HG03108 (cell line): Measurements from ENCODE around the gene STON2.
"Not testable (repeated sequence)": the region's sequence is repeated elsewhere in the genome, so short reads cannot be mapped to it uniquely, and the experiment has no call there.

Source experiments
- ATAC-seq: cut with Tn5 transposase; IDR thresholded peaks from one replicate; pipeline ENCODE4 v1.9.1; 2021; ENCODE audit warnings: moderate library complexity; ENCODE audit not compliant: unreplicated experiment

The STON2 gene

GRCh38 chr14:81400202-81400678 is at the start of gene STON2:
TSS of gene STON2 (minus strand) at chr14:81400324. CDS start at chr14:81398382, 1,942 bp downstream.
- ATAC-seq = no peak

- no peak for ATAC-seq
These were observed 49.5 kb upstream of the STON2 start for GRCh38 chr14:81449576-81449975.

- no peak for ATAC-seq
These were observed 49.0 kb upstream of the STON2 start for GRCh38 chr14:81449114-81449513.

DNA sequence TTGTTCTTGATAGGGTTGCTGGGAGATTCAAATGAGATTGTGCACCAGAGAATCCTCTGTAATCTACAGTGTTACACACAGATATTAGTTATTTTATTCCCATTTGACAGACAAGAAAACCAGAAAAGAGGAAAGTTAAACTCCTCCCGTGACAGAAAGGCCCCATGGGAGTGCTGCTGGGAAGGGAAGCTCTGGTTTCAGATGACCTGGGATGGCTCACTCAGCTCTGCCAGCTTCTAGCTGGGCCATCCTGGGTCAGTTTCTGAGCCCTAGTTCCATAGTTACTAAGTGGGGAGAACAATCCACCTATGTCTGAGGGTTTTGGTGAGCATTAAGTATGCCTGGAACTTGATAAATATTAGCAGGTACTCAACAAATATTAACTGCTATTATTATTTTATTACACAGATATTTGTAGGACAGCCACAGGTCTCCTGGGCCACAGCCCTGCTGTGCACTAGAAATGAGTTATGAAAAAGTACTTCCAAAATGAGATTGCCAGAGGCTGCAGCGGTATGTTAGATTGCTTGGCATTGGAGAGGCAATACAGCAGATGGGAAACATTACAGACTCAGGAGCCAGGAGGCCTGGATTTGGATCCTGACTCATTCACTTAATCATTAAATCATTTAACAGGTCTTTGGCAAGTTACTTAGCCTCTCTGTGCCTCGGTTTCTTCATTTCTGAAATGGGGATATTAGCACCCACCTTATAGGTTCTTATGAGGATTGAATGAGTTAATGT is 47.1 kb upstream of the STON2 start:
- ATAC-seq = no peak

DNA sequence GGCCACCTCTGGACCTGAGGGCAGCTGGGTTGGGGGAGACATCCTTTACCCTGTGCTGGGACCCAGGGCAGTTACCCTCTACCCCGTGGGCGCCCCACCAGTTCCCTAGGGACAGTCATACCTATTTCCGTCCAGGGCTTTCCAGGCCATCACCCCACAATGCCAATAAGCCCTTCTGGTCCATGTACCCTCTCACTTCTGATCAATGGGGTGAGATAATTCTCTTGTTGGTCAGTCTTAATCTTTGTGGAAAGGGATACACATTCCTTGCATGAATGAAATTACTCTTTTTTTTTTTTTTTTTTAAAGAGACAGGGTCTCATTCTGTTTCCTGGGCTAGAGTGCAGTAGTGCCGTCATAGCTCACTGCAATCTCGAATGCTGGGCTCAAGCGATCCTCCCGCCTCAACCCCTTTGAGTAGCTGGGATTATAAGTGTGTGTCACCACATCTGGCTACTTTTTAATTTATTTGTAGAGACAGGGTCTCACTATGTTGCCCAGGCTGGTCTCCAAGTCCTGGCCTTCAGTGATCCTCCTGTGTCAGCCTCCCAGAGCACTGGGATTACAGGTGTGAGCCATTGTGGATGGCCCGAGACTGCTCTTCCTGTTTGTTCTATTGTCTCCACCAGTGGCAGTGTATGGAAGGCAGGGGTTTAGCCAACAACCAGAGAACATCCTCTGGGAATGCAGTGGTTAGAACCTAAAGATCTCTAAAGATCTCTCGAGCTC is 46.3 kb upstream of the STON2 start:
- ATAC-seq = no peak

DNA sequence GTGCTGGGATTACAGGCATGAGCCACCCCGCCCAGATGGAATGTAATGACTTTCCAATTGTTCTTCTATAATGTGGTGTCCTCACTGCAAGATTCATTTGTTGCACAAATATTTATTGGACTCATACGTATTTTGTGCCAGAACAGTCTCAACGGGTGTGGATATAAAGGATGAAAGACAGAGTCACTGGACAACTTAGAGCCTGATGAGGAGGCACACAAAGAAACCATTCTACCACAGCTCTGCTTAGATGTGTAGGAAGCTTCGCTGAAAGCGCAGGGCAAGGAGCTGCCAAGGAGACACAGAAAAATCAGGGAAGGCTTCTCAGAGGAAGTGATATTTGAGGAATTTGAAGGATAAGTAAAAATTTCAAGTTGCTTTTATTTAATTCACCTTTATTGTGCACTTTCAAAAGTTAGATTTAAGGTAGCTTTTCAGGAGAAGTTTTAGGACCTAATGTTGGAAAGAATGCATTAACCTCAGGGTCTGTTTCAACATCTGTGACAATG is 41.6 kb upstream of the STON2 start:
- ATAC-seq = no peak

DNA sequence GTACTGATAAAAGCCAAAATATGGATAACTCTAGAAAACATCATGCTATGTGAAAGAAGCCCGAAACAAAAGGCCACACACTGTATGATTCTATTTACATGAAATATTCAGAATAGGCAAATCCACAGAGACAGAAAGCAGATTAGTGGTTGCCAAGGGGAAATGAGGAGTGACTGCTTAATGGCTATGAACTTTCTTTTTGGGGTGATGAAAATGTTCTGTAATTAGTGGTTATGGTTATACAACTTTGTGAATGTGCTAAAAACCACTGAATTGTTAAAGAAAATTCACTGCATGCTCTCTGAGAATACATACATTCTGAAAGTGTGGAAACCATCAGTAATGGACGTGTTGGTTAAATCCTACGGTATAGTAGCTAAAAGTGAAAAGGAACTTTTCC is 39.9 kb upstream of the STON2 start:
- no peak for ATAC-seq

GRCh38 chr14:81437244-81437643 is 37.1 kb upstream of the STON2 start:
- no peak for ATAC-seq

DNA sequence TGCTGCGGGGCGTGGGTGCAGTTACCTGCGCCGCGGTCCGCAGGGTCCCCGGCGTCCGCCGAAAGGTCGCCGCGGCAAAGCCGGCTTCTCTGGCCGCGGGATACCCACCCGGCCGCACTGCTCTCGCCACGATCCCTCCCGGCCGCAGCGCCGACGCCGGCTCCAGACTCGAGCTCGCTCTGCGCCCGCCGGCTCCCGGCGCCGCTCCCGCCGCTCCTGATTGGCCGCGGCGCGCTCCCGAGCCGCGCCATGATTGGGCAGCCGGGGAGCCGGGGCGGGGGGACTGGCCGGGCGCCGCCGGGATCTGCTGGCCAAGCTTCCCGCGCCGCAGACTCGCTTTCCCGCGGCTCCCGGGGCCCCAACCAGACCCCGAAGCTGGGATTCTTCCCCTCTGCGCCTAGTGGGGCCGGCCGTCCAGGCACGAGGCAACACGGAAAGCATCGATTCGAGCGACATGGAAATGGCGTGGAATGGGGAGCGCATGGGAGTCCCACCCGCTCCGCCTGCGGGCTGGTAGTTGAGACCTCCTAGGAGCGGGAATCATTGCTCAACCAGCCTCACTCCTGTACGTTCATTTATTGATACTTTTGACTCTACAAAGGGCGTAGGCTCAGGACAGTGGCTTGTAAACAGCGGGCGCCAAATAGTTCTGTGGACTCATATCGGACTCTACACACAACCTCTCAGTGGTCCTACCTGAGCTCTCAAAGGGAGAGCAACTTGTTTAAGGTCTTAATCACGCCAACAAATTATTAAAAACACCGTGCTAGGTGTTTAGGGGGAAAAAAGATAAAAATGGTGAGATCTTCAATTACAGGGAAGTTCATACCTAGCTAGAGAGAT is 36.4 kb upstream of the STON2 start:
- ATAC-seq = peak; percentile 76

GRCh38 chr14:81435391-81436295 is 35.5 kb upstream of the STON2 start:
- ATAC-seq = peak; percentile 22

DNA sequence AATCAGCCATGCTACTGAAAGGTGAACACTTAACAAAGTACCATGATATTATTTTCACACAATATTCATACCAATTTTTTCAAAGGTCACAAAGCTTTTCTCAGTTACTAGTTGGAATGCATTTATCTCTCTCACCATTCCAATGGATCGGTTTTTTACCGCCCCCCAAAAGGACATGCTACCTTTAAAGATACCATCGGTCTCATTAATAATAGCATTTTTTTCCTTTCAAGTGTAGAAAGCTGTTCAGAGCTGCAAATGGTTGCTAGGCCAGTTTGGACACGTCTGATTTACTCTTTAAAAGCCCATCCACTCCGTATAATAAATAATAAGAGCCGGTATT is 34.9 kb upstream of the STON2 start:
- ATAC-seq = no peak

DNA sequence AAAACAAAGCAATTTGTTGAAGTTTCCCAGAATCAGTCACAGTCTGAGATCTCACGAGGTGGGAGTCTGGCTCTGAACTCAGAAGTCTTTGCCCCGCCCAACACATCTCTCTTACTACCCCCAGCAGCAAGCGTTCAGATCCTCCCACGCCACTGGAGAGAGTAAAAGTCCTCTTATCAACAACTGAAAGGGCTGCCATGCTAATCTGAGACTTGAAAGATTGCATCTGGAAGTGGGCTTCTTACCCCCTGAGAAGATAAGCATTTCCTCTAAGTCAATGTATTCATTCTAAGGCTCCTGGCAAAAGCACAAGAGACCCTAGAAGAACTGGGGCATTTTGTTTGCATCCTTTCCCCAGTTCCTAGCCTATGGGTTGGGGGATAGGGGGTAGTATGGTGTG is 34.1 kb upstream of the STON2 start:
- no peak for ATAC-seq

DNA sequence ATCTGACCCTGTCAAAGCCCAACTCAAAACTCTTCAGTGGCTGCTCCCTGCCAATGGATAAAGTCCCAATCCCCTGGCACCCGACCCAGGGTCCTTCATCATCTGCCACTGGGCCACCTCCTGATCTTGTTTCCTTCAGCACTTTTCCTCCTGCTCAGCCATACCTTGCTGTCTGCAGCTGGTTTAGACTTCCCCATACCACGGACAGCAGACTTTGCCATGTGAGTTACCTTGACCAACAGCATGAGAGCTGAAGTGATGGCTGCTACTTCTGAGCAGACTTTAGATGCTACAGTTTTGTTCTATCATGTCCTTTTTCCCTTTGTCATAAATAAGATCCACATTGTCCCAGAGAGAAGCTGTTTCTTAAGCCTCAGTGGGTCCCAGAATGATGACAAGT is 33.3 kb upstream of the STON2 start:
- ATAC-seq = no peak

DNA sequence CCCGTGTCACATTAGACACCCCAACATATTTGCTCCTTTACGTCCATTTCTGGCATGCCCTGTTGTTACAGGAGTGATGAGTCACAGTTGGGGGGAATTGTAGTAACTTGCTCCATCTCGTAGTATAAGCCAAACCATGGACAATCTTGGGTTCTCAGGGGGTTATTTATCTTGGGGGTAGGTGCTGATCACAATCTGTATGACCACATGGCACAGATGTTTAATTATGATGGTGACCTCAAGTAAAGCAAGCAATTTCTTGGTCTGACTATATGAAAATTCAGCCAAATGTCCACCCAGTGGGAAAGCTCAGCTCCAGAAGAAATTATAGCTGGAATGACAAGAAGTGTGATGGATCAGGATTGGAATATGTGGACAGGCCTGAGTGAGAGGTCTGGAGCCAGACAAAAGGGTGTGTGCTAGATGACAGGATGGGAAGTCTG is 32.1 kb upstream of the STON2 start:
- no peak for ATAC-seq

DNA sequence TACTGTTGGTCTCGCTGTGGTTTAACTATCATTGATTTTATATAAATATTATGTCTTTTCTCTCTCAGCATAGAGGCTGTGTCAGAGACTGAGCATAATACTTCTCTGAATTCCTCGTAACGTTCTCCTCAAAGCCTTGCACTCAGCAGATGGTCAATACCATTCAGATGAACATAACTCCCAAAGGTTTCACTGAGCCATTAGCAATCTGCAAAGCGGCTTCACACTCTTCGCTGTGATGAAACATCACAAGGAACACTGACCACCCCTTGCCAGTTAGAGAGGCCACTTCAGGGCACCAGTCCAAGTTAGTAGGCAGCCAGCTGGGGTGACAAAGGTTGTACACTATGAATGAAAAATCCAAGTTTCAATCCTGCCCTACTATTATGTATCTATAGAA is 30.1 kb upstream of the STON2 start:
- no peak for ATAC-seq

DNA sequence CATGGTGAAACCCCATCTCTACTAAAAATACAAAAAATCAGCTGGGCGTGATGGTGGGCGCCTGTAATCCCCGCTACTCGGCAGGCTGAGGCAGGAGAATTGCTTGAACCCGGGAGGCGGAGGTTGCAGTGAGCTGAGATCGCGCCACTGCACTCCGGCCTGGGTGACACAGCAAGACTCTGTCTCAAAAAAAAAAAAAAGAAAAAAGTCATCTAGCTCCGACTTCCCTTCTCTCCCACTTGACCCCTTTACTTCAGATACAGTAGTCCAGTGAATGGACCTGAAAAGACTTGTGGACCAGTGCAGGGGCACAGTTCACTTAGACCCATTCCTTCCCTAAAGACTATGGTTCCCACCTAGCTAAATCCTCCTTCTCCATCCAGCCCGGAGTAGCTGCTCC is 29.6 kb upstream of the STON2 start:
- ATAC-seq = not testable (repeated sequence)

GRCh38 chr14:81429028-81429427 is 28.9 kb upstream of the STON2 start:
- no peak for ATAC-seq

DNA sequence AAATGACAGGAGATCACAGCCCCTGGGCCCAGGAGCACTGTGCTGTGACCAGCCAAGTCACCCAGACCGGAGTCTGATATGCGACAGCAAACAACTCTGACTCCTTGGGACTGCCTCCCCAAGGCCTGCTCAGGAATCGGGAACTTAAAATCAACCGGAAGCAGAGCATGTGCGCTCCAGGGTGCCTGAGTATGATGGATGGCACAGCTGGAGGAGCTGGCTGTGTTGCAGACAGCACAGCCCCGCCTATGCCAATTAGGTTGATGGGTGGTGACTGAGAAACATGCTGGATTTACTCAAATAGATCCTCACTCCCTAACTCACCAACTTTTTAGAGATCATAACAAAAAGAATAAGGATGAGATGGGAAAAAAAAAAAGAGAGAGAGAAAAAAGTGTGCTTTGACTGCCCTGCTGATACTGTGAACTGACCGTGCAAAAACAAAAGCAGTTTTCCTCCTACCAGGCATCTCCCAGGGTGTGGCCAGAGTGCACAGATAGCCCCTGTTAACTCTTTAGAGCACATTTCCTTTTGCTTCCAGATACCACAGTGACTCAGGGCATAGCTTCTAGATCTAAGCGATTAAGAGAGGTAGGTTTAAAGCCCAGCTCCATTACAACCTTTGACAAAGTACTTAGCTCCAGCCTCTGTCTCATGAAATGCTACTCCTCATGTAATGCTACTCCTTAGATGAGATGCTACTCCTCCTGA is 27.4 kb upstream of the STON2 start:
- ATAC-seq = no peak

- no peak for ATAC-seq
These were observed 23.4 kb upstream of the STON2 start for GRCh38 chr14:81423504-81423903.
